ENCODE measurements around the gene MID1IP1.

Gene MID1IP1, protein sequence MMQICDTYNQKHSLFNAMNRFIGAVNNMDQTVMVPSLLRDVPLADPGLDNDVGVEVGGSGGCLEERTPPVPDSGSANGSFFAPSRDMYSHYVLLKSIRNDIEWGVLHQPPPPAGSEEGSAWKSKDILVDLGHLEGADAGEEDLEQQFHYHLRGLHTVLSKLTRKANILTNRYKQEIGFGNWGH

DNA sequence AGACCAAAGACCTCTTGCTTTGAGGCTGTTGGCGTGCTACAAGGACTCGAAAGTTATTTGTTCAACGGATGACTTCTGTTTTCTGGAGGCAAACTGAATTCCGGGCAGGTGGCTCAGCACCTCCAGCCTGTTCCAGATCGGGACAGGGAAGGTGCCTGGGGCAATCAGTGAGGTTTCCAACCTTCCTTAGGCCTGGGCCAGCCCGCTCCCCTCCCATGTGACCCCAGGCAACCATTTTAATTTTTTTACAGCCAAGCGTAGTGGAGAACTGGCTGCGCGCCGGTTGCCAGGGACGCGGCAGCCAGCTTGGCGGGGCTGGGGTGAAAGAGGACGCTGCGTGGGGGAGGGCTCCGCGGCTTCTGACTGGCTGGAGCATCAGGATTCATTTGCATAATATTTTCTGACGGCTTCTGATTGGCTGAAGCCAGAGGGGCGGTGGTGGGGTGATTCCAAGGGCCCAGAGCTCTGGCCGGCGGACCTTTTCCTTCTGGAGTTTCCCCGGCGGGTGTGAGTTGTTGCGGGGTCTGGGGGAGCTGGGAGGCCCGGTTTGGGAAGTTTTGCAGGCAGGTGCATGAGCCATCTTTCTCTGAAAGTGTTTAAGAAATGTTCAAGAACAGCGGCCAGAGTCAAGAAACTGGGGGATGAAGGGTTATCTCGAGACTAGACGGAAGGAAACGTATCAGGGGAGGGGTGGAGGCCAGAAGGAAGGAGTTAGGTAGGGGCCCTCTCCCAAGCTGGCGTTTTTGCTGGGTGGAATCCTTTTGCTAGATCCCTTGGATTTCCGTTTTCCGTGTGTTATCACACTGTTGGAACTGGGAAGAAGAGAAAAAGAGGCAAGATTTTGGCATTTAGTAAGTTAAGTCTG, at the start of gene MID1IP1:
Gene MID1IP1, plus strand, starts transcription at position 479 of the 865 bp plus-strand sequence. CDS start 3,488 bp downstream, outside the sequence.
- peak; percentile 92 for DNase-seq (ENCODE audit: low spot score)

DNA sequence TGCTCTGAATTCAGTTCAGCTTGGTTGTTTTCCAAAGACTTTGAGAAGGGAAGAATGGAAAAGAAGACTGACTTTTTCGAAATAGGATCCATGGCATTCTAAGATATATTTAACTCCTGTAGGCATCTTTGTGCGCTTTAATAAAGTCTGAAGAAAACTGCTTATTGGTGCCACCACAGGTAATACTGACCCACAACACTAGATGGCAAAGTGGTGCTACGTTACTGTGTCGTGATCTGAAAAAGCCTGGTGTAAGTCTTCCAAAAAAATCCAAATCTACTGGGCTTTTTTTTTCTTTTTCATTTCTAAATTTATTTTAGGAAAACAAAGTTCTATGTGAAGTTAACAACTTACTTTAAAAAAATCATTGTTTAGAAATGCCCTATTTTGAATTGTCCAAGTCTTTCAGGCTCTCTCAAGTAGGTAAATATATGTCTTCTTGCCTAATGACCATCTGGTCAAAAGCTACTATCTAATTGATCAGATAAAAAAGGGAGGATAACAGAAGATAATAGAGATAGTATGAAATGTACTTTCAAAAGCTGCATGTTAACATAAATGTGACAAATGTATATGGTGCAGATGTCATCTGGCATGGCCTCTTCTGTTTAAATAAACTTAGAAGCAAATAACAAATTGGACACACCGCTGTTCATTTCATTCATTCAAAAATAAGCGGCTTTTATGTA, 47.0 kb upstream of the MID1IP1 start:
- DNase-seq (ENCODE audit: low spot score) = peak; percentile 57

DNA sequence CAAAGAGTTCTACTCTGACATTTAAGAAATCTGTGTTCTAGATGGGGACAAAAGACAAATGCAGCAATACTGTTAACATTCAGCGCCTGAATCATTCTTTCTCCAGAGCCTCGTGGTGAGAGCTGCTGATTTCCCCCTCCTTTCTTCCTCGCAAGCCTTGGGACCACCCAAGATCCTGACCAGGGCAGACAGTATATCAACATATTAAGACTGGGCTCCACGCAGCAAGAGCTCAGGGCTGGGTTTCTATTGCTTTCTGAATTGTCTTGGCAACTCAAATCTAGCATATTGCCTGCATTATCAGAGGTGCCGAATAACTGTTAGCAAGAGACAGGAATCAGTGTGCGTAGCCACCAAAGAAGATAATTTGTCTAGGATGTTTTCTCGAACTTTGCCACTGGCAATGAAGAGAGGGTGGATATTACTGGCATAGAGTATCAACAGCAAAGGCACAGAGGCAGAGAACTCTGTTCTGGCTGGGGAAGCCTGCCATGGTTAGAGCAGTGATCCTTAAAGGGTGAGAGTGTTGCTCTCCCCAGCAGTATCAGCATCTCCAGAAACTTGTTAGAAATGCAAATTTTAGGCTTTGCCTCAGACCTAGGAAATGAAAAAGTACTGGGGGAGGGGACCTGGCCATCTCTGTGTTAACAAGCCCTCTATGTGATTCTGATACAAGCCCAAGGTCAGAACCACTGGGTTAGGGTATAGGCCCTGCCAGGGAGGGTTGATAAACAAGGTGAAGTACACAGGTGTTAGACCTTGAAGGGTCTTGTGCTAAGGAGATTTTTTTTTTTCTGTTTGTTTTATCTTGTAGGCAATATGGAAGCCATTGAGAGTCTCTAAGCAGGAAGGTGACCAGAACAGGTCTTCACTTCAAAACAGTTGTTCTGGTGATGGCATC, 46.2 kb upstream of the MID1IP1 start:
- no peak for DNase-seq (ENCODE audit: low spot score)

DNA sequence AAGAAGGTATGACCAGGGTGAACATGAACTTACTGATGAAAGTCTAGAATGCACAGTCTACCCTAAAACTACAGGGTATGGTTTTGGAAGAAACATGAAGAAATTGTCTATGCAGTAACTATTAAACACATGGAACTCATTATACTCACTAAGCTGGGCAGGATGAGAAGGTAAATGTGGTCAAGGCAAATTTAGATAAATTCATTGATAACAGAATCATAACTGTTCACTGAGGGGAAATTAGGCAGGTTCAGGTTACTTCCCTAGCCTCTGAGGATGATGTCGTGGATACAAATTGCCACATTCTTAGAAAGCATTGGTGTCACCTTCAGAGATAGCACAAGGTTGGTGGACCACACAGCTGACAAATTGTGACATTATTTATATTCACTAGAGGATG, 40.4 kb upstream of the MID1IP1 start:
- DNase-seq (ENCODE audit: low spot score) = no peak

DNA sequence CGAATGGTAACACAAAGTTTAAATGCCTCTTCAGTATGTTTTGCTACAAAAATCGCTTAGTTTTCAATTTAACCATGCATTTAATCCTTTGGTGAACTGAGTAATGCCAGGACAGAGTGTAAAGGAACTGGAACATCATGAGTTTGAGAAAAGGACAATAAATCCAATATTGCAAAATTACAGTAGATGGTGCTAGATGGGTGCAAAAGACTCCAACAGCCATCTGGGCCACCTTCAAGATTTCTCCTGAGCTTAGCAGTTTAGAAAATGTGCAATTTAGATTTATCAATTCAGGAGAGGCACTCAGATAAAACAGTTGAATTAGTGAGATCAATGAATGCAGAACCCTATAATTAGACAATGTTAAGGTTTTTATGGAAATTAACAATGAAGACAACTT, 33.2 kb upstream of the MID1IP1 start:
- peak; percentile 8 for DNase-seq (ENCODE audit: low spot score)

DNA sequence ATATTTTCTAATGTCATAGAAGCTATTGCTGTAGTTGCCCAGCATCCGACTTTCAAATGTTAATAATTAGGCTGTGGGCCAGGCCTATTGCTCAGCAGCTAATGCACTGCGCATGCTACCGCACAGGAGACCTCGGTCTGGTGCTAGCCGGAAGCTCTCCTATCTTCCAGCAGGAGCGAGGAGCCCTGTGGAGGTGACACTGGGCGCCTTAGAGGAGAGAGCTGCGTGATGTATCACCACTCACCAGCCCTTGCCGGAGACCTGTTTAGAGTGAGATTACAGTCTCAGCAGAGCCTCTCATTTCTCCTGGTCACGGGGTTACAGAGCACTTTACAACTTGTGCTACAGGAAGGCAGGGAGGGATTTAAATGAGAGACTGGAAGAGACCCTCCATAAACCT, 31.1 kb upstream of the MID1IP1 start:
- no peak for DNase-seq (ENCODE audit: low spot score)

DNA sequence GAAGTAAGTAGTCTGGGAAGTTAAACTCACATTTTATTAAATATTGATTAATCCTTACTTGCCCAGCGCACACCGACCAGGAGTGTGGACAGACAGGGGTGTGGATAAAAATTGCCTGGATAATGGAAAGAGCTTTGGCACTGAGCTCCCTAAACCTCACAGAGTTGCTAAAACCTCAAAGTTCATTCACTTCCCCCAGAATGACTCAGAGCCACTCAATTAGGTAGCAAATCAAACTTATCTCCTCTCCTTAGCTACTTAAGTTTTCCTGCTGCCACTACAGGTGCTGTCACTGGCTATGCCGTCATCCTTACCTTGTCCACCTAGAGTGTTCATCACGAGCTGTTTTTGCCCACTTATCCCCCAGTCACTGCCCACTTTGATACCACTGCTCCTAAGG, 27.0 kb upstream of the MID1IP1 start:
- no peak for DNase-seq (ENCODE audit: low spot score)

DNA sequence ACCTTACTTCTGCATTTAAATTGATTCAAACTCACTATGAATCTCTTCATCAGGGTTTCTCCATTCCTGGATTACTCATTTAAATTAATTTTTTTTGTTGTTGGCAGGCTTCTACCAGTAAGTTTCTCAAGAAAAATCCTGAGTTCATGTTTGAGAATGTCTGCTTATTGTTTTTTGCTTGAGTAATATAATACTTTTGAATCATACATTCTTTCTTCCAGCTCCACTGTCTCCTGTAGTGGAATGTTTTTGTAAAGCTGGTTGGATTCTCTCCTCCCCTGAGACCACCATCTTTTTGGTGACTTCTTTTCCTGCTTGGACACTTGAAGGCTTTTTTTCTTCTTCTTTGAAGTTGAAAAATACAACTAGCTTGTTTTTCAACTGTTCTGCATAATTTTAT, 4.3 kb upstream of the MID1IP1 start:
- DNase-seq (ENCODE audit: low spot score) = no peak

DNA sequence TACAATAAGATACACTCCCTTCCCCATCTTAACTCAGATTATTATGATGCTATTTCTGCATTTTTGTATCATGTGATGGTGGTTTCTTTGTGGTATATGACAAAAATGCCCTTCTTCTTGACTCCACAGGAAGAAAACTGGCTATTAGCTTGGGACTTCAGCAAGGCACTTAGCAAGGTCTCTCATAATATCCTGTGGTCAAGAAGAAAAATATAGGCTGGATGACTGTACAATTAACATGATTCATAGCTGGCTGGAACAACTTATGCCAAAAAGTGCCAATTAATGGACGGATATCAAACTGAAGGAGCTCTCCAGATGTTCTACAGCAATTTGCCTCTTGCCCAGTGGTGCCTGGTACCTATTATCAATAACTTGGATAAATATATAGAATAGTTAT, 2.3 kb upstream of the MID1IP1 start:
- DNase-seq (ENCODE audit: low spot score) = no peak

DNA sequence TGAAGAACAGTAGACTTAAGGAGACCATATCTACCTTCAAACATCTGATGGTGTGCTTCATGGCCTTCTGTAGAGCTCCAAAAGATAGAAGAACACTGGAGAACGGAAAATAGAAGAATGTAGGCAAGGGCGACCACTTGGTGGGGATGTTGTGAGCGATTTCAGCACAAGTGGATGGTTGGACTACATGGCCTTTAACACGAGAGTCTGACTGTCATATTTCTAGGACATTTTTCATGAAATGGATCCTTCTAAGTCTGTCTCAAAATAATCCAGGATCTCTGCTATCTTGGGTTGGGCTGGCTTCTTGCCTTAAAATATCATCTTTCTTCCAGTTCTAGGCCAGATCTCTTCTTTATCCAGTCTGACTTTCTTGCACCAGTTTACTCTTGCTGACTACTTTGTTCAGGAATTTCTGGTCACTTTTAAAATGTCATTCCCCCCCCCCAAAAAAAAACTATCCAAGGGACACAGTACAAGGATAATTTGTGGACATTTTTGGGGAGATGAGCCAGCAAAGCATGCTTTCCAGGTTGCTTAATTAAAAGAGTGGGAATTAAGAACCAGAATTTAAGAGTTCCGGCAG, 1.2 kb upstream of the MID1IP1 start:
- peak; percentile 46 for DNase-seq (ENCODE audit: low spot score)

DNA sequence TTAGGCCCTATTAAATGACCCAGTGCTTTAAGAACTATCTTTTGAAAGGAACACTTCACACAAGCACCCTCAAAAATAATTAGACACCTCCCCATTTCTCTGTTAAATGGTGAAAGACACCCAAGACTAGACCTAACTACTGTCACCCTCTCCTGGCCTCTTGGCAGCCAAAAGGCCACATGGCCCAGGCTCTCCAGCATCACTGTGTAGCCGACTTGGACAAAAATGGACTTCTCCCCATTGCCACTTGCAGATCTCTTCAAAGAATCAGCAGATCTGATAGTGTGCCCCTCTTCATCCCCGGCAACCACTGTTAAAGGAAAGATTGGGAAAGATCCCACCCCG, 2.0 kb downstream of the MID1IP1 start:
- DNase-seq (ENCODE audit: low spot score) = peak; percentile 66

DNA sequence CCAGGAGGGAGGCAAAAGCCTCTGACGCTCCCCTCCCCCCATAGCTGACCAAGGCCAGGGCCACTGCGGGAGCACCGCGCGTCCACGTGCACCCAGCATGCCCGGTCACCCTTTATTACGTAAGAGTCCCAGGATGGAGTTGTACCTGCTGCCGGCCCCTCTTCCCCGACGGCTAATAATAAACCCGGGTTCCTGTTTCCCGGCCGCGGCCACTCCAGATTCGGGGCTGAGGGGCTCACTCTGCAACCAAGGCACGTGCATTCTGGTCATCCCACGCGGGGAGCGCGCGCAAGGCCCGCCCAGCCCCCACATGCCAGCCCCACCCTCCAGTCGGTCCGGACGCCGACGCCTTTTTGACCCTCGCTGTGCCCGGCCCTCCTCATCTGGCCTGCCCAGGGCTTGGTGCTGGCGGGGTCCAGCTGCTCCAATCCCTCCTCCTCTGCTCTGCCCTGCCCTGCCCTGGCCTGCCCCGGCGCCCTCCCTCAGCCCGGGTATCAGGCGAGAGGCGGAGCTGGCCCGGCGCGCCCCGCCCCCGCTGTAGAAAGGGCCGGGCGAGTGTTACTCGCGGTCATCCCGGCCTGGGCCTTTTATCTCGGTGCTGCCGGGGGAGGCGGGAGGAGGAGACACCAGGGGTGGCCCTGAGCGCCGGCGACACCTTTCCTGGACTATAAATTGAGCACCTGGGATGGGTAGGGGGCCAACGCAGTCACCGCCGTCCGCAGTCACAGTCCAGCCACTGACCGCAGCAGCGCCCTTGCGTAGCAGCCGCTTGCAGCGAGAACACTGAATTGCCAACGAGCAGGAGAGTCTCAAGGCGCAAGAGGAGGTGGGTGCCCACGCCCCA, 2.6 kb downstream of the MID1IP1 start:
- peak; percentile 80 for DNase-seq (ENCODE audit: low spot score)

DNA sequence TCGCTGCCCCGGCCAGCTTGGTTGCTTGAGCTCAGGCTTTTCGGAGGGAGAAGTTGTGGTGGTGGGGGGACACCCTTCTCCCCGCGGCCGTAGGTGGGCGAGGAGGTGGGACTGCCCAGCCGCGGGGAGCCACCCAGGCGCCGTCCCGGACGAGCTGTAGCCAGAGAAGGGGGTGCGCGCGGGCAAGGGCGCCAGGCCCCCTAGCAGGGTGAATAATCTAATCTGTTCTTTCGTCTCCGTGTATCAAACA, 3.1 kb downstream of the MID1IP1 start:
- no peak for DNase-seq (ENCODE audit: low spot score)

DNA sequence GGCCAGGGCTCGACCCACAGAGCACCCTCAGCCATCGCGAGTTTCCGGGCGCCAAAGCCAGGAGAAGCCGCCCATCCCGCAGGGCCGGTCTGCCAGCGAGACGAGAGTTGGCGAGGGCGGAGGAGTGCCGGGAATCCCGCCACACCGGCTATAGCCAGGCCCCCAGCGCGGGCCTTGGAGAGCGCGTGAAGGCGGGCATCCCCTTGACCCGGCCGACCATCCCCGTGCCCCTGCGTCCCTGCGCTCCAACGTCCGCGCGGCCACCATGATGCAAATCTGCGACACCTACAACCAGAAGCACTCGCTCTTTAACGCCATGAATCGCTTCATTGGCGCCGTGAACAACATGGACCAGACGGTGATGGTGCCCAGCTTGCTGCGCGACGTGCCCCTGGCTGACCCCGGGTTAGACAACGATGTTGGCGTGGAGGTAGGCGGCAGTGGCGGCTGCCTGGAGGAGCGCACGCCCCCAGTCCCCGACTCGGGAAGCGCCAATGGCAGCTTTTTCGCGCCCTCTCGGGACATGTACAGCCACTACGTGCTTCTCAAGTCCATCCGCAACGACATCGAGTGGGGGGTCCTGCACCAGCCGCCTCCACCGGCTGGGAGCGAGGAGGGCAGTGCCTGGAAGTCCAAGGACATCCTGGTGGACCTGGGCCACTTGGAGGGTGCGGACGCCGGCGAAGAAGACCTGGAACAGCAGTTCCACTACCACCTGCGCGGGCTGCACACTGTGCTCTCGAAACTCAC, 3.6 kb downstream of the MID1IP1 start:
- DNase-seq (ENCODE audit: low spot score) = no peak

DNA sequence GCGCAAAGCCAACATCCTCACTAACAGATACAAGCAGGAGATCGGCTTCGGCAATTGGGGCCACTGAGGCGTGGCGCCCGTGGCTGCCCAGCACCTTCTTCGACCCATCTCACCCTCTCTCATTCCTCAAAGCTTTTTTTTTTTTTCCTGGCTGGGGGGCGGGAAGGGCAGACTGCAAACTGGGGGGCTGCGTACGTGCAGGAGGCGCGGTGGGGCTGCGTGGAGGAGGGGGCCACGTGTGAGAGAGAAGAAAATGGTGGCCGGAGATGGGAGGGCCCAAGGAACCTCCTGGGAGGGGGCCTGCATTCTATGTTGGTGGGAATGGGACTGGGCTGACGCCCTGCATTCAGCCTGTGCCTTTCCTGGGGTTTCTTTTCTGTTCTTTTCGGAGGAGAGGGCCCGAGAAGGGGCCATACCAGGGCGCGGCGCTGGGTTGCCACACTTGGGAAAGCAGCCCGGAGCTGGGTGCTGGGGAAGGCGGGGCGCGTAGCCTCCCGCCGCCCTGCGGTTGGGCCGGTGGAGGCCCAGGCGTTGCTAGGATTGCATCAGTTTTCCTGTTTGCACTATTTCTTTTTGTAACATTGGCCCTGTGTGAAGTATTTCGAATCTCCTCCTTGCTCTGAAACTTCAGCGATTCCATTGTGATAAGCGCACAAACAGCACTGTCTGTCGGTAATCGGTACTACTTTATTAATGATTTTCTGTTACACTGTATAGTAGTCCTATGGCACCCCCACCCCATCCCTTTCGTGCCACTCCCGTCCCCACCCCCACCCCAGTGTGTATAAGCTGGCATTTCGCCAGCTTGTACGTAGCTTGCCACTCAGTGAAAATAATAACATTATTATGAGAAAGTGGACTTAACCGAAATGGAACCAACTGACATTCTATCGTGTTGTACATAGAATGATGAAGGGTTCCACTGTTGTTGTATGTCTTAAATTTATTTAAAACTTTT, 4.5 kb downstream of the MID1IP1 start:
- DNase-seq (ENCODE audit: low spot score) = peak; percentile 64

DNA sequence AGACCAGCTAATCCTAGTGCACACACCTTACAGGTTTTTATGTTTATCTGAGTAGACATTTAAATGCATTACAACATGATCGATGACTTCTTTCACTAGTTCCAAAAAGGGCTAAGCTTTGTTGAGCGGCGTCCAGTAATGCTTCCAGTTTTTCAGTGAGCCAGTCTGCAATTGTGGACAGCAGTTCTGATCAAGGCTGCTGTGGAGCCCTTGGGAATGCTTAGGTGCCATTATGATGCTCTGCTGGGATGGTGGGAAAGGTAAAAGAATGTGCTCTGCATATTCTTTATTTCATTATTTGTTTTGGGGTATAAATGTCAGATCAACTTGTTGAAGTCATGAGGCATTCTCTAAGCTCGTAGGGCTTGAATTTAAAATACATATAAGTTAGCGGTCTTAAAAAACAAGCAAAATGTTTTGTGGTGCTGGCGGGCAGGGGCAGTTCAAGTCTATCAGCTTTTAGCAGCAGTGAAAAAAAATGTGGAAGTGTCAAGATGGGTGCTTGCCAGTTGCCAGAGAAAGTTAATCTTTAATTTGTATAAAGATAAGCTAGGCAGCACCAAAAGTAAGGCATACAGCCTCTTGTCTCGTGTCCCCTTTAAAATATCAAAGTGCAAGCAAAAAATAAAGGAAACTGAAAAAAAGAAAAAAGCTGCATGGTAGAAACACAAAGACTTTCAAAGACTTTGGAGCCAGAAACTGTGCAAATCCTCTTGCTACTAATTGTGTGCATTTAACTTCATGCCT, 5.8 kb downstream of the MID1IP1 start:
- no peak for DNase-seq (ENCODE audit: low spot score)

DNA sequence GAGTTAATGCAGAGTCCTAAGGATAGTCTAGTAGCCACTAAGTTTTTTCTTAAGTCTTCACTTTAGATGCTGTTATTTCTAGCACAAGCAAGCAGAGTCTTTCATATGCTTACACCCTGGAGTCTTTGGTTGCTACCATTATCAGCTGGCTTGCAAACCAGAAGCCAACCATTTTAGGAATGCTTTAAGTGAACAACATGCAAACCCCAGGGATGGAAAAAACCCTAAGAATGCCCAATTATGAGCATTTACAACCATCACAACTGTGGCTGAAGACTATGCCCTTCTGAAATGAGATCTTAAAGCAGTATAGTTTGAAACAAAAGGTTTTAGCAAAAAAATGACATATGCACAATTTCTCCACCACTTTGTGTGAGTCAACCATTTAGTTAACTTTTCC, 6.6 kb downstream of the MID1IP1 start:
- DNase-seq (ENCODE audit: low spot score) = no peak

DNA sequence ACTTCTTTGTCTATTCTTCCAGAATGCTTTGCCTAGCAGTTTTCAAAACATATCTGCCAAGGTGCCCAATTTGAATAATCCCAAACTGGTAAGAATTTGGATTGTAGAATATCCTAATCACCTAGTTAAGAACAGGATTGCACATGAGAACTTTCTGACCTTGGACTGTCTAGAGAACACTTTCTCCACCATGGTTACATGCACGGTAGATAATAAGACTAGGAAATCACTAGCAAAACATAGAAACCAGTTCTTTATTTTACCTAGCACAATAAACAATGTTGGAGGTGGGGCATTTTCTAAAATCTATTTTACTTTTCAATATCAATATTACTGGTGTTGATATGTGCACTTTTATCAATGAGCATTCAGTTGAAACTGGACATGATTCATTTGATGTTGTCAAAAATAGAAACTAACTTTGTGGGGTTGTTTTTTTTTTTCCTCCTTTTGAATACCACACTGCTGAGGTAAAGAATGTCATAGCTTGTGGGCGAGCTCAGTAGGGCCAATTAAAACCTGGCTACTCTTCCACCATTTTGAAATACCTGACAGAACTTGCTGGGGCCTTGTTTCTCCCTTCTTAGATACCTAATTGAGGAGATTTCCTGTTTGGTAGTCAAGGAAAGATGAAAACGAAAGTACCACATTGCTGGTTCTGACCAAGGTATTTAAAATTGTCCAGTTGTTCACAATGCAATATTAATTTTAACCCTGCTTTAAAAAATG, 10.4 kb downstream of the MID1IP1 start:
- no peak for DNase-seq (ENCODE audit: low spot score)

All from pons (tissue), 1 donor.